NCI-H82 (cell line): ENCODE results near the gene MAX.
A peak's percentile ranks its signal among the peaks of the same experiment; 100 is the strongest.

ENCODE experiments used
- DNase-seq: peaks from one replicate; lab custom pipeline; 2025; lab: John Stamatoyannopoulos, UW

MAX gene

GRCh38 chr14:65073605-65074201, 28.6 kb downstream of the MAX start:
- no peak for DNase-seq

GRCh38 chr14:65072937-65073336, 29.4 kb downstream of the MAX start:
- DNase-seq, result no peak

- DNase-seq, result no peak
Observed at GRCh38 chr14:65072256-65072655, 30.1 kb downstream of the MAX start.

GRCh38 chr14:65071544-65071943, 30.8 kb downstream of the MAX start:
- DNase-seq, result no peak

GRCh38 chr14:65070471-65070976, 31.8 kb downstream of the MAX start:
- DNase-seq, result no peak

- DNase-seq, result no peak
Observed at GRCh38 chr14:65069874-65070413, 32.4 kb downstream of the MAX start.

GRCh38 chr14:65065719-65066118, 36.6 kb downstream of the MAX start:
- no peak for DNase-seq

- DNase-seq, result no peak
Observed at GRCh38 chr14:65062096-65063075, 39.9 kb downstream of the MAX start.

GRCh38 chr14:65057695-65058094, 44.6 kb downstream of the MAX start:
- no peak for DNase-seq

GRCh38 chr14:65054471-65055085, 47.7 kb downstream of the MAX start:
- no peak for DNase-seq

- DNase-seq, result no peak
Observed at GRCh38 chr14:65053466-65053865, 48.9 kb downstream of the MAX start.

- no peak for DNase-seq
Observed at GRCh38 chr14:65052832-65053231, 49.5 kb downstream of the MAX start.

GRCh38 chr14:65045709-65046108, 56.6 kb downstream of the MAX start:
- DNase-seq, result no peak

GRCh38 chr14:65045006-65045405, 57.3 kb downstream of the MAX start:
- DNase-seq, result no peak

GRCh38 chr14:65044596-65044959, 57.7 kb downstream of the MAX start:
- no peak for DNase-seq

- no peak for DNase-seq
Observed at GRCh38 chr14:65043893-65044595, 58.3 kb downstream of the MAX start.

GRCh38 chr14:65042731-65043372, 59.5 kb downstream of the MAX start:
- DNase-seq, result peak; percentile 37

- peak; percentile 45 for DNase-seq
Observed at GRCh38 chr14:65042296-65042695, 60.0 kb downstream of the MAX start.

- no peak for DNase-seq
Observed at GRCh38 chr14:65041434-65041915, 60.8 kb downstream of the MAX start.

- DNase-seq, result no peak
Observed at GRCh38 chr14:65040666-65041433, 61.5 kb downstream of the MAX start.
